Measurements from ENCODE around the gene MGLL. TPM values are rescaled to one million over a fixed set of nuclear protein-coding genes. Genes with fewer than 3 reads are reported as not detected.
A peak's percentile ranks its signal among the peaks of the same experiment; 100 is the strongest.

MGLL gene
- total and polyA plus RNA-seq, 8 donors: 8.6 to 318 (median 16.0) TPM

DNA sequence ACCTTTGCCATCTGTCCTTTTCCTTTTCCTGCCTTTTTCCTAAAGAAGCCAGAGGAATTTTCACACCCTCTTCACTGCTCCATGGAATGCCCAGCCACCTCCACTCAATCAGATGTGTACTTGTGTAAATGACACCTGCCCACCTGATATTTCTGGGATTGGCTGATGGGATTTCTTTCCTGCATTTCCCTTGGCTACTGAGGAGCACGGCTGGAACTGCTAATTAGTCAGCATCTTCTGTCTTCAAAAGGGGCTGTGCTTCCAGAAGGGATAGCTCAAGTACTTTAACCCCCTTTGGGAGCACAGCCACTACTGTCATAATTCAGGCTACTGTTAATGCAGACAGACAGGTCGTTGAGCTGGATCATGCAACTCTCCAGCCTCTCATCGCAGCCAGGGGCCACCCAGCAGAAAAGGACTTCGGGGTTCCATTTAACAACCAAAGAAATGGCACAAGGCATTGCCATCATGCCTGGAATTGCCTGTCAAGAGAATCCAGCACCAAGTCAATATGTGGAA is 38.6 kb downstream of the MGLL start:
- intact Hi-C loops (cut with DNase I): no loop called here
- ATAC-seq (no peak), DNase-seq (no peak)
- Histone ChIP-seq H3K9me3 (no peaks in the 10 kb centered on the region), H3K27ac (no peak overlapping the region), H3K4me1 (peaks cover 28 to 69% of the 10 kb centered on the region in 2 donors), H3K36me3 (peaks cover 0 to 22% of the 10 kb centered on the region in 2 donors), H3K27me3 (no peaks in the 10 kb centered on the region), H3K4me3 (no peak overlapping the region)
- TF ChIP-seq, protein P1, sequence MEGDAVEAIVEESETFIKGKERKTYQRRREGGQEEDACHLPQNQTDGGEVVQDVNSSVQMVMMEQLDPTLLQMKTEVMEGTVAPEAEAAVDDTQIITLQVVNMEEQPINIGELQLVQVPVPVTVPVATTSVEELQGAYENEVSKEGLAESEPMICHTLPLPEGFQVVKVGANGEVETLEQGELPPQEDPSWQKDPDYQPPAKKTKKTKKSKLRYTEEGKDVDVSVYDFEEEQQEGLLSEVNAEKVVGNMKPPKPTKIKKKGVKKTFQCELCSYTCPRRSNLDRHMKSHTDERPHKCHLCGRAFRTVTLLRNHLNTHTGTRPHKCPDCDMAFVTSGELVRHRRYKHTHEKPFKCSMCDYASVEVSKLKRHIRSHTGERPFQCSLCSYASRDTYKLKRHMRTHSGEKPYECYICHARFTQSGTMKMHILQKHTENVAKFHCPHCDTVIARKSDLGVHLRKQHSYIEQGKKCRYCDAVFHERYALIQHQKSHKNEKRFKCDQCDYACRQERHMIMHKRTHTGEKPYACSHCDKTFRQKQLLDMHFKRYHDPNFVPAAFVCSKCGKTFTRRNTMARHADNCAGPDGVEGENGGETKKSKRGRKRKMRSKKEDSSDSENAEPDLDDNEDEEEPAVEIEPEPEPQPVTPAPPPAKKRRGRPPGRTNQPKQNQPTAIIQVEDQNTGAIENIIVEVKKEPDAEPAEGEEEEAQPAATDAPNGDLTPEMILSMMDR (IDR thresholded peaks at IDR 0.05): no peak

DNA sequence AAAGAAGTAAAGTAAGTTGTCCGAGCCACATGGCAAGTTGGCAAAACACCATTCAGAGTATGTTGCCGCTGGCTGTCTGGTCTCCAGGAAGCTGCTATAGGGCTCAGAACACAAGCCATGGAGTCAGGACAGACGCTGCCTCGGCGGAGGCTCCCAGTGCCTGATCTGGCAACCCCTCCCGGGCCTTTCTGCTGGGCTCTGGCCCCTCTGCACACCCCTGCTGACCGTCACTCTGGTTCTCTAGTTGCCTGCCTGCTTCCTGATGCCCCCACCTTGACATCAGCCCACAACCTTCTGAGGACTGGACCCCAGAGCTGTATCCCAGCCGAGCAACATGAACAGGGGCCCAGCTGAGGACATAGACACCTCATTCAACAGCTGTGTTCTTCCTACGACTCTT is 39.1 kb downstream of the MGLL start:
- TF ChIP-seq, protein P1 (IDR thresholded peaks at IDR 0.05): no peak
- peaks cover 0 to 22% of the 10 kb centered on the region in 2 donors for H3K36me3 ChIP-seq
- no peak overlapping the region for H3K27ac ChIP-seq
- no peak overlapping the region for H3K4me3 ChIP-seq
- H3K27me3 ChIP-seq: no peaks in the 10 kb centered on the region
- peaks cover 28 to 71% of the 10 kb centered on the region in 2 donors for H3K4me1 ChIP-seq
- H3K9me3 ChIP-seq: no peaks in the 10 kb centered on the region
- ATAC-seq: no peak
- DNase-seq: peak in 1 of 4 donors; percentile 57
- intact Hi-C loops (cut with DNase I): no loop called here

DNA sequence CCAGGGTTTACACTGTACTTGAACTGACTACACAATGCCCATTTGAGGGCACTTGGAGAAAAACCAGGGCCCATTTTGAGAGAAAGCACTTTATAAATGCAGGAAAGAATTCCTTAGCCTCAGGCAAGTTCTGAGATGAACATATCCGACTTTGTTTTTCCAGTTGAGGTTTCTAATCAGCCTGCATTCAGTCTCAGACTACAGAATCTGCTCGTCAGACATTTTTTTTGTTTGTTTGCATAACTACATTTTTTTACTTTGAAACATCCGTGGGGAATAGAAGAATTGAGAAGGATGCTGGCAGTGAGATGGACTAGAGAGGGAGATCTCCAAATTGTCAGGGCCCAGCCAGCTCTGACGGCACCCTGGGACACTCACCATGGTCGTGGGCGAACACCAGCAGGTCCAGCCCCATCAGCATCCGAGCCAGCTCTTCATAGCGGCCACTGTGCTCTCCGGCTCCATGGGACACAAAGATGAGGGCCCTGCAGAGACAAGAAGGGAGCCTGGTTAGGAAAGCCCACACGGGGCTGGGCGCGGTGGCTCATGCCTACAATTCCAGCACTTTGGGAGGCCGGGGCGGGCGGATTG is 40.8 kb downstream of the MGLL start:
- Histone ChIP-seq H3K27ac (peak overlapping the region; percentile 41 to 46), H3K9me3 (no peaks in the 10 kb centered on the region), H3K36me3 (peaks cover 0 to 16% of the 10 kb centered on the region in 2 donors), H3K4me1 (peaks cover 27 to 77% of the 10 kb centered on the region in 2 donors), H3K4me3 (no peak overlapping the region), H3K27me3 (no peaks in the 10 kb centered on the region)
- TF ChIP-seq, protein P1 (IDR thresholded peaks at IDR 0.05): no peak
- ATAC-seq (no peak), DNase-seq (no peak)
- intact Hi-C loops (cut with DNase I): no loop called here

DNA sequence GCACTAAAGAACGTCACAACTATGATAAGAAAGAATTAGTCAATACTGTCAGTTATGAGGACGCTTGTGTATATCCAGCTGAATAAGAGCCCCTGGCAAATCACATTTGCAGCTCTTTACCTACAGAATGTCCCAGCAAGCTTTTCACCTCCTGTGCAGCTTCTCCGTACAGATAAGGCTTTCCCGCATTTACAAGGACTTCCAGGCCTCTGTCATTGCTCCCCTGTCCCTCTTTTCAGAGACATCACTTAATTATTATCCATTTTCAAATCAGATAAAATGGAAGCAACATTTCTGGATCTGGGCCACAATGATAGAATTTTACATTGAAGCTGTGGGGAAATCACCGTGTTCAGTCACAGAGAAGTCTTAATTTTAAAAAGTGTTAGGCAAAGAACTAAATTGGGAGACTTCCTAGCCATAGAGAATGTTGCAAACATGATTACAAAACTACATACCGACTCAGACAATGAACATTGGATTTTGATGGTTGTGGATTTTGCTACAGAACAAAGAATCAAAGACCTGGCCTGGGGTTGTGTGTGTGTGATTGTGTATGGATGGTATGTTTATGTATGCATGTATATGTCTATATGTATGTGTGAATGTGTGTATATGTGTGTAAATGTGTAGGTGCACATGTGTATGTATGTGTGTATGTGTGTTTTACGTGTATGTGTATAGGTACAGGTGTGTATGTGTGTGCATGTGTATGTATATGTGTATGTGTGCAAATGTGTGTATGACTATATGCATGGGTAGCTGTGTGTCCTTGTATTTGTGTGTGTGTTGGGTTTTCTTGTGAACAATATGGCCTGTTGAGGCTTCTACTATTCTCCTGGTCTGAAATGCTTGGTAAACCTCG is 41.5 kb downstream of the MGLL start:
- intact Hi-C loops (cut with DNase I): no loop called here
- ATAC-seq (no peak), DNase-seq (no peak)
- H3K9me3 ChIP-seq: no peaks in the 10 kb centered on the region
- peaks cover 24 to 77% of the 10 kb centered on the region in 2 donors for H3K4me1 ChIP-seq
- H3K27me3 ChIP-seq: no peaks in the 10 kb centered on the region
- H3K36me3 ChIP-seq: peaks cover 0 to 16% of the 10 kb centered on the region in 2 donors
- H3K27ac ChIP-seq: peak overlapping the region; percentile 42 to 46
- TF ChIP-seq, protein P1 (IDR thresholded peaks at IDR 0.05): no peak
- H3K4me3 ChIP-seq: no peak overlapping the region

DNA sequence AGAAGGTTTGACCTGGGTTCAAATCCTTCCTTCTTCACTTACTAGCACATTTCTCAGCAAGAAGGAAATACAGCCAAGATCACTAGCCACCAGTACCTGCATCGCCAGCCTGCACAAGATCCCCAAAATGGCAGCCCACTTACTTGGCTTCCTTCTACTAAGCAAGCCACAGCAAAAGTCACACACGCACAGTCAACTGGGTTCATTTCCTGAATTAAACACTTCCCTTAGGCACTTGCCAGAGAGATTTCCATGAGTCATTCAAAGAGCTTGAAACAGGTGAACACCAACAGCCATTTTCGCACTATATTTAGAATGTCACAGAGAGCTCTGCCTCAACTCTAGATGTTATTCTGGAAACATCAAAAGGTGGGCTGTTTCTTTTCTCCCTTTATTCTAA is 42.6 kb downstream of the MGLL start:
- no peak for DNase-seq
- H3K9me3 ChIP-seq: no peaks in the 10 kb centered on the region
- H3K36me3 ChIP-seq: peaks cover 0 to 13% of the 10 kb centered on the region in 2 donors
- H3K27me3 ChIP-seq: no peaks in the 10 kb centered on the region
- H3K27ac ChIP-seq: peak overlapping the region in 1 of 2 donors; percentile 42
- peaks cover 23 to 75% of the 10 kb centered on the region in 2 donors for H3K4me1 ChIP-seq
- ATAC-seq: peak; percentile 58
- TF ChIP-seq, protein P1 (IDR thresholded peaks at IDR 0.05): no peak
- no peak overlapping the region for H3K4me3 ChIP-seq
- intact Hi-C loops (cut with DNase I): no loop called here
